Naive thymus-derived CD4-positive, alpha-beta T cell (primary cell): ENCODE results near the gene SALL3. TPM values are rescaled to one million over a fixed set of nuclear protein-coding genes. Genes with fewer than 3 reads are reported as not detected.

Source experiments
- ATAC-seq: fragments of 150-1000 bp; cut with Tn5 transposase; 2 replicates; pipeline ENCODE4 v1.10.0; 2021; ENCODE audit warnings: mild to moderate bottlenecking, moderate library complexity
- CTCF ChIA-PET: fragments of 350-600 bp; sonication (Branson Sonifier 250); formaldehyde crosslinking; loops from one replicate; lab custom pipeline; 2021; ENCODE audit warnings: antibody characterized with exemption; lab: Charles Lee
- POLR2A ChIA-PET: fragments of 350-600 bp; sonication (Branson Sonifier 250); formaldehyde crosslinking; loops from one replicate; lab custom pipeline; 2021; ENCODE audit warnings: antibody characterized with exemption, inconsistent platforms; lab: Charles Lee
- DNase-seq, 9 donors: peaks; one replicate each; pipeline versions ENCODE4 v3.0.0 to v3.0.0-alpha.2; 2020 to 2022; ENCODE audit warnings: mixed read lengths in 1 of 9
- H3K27ac ChIP-seq: one replicate; pipeline ENCODE4 v1.7.0; 2013; ENCODE audit warnings: mild to moderate bottlenecking, low read depth, low read length, moderate library complexity
- H3K27me3 ChIP-seq, 2 donors: one replicate each; pipeline ENCODE4 v1.7.0; 2013; ENCODE audit warnings: low read length in 2 of 2, mild to moderate bottlenecking in 2 of 2, moderate library complexity in 2 of 2; ENCODE audit not compliant: control insufficient read depth in 2 of 2, insufficient read depth in 2 of 2
- H3K36me3 ChIP-seq, 3 experiments: 1 replicate in 2 of 3; 2 replicates in 1 of 3; pipeline ENCODE4 v1.7.0; 2013; ENCODE audit warnings: low read length in 3 of 3, mild to moderate bottlenecking in 3 of 3, moderate library complexity in 1 of 3; ENCODE audit not compliant: insufficient read depth in 3 of 3, control insufficient read depth in 2 of 3
- H3K4me1 ChIP-seq, 2 donors: one replicate each; pipeline ENCODE4 v1.7.0; 2013; ENCODE audit warnings: low read length in 2 of 2, mild to moderate bottlenecking in 2 of 2, moderate library complexity in 1 of 2; ENCODE audit not compliant: control insufficient read depth in 2 of 2, insufficient read depth in 2 of 2
- H3K4me3 ChIP-seq: 2 replicates; pipeline ENCODE4 v1.7.0; 2013; ENCODE audit warnings: mild to moderate bottlenecking, low read length
- H3K9me3 ChIP-seq, 3 experiments: 1 replicate in 2 of 3; 2 replicates in 1 of 3; pipeline ENCODE4 v1.7.0; 2013; ENCODE audit warnings: low read length in 3 of 3; ENCODE audit not compliant: control insufficient read depth in 2 of 3
- H3K27ac Mint-ChIP-seq, 9 donors: one replicate each; pipeline ENCODE4 v1.8.0; 2020 to 2022; ENCODE audit warnings: mixed read lengths in 9 of 9, mild to moderate bottlenecking in 8 of 9, moderate library complexity in 5 of 9, inconsistent platforms in 2 of 9
- H3K27me3 Mint-ChIP-seq, 5 donors: one replicate each; pipeline ENCODE4 v1.8.0; 2021 to 2022; ENCODE audit warnings: mixed read lengths in 5 of 5, mild to moderate bottlenecking in 1 of 5
- H3K36me3 Mint-ChIP-seq, 5 donors: one replicate each; pipeline ENCODE4 v1.8.0; 2020 to 2022; ENCODE audit warnings: mixed read lengths in 5 of 5, mild to moderate bottlenecking in 3 of 5, inconsistent platforms in 1 of 5
- H3K4me1 Mint-ChIP-seq, 7 donors: one replicate each; pipeline ENCODE4 v1.8.0; 2020 to 2022; ENCODE audit warnings: mixed read lengths in 7 of 7, mild to moderate bottlenecking in 3 of 7, inconsistent platforms in 1 of 7
- H3K4me3 Mint-ChIP-seq, 10 donors: one replicate each; pipeline ENCODE4 v1.8.0; 2020 to 2022; ENCODE audit warnings: mild to moderate bottlenecking in 10 of 10, mixed read lengths in 10 of 10, moderate library complexity in 6 of 10, inconsistent platforms in 2 of 10
- H3K9me3 Mint-ChIP-seq, 11 donors: one replicate each; pipeline ENCODE4 v1.8.0; 2020 to 2022; ENCODE audit warnings: mixed read lengths in 11 of 11, mild to moderate bottlenecking in 4 of 11, inconsistent platforms in 1 of 11, moderate library complexity in 1 of 11
- intact Hi-C, 2 donors: fragments of 100-400 bp; cut with micrococcal nuclease; formaldehyde crosslinking; loops; one replicate each; pipeline ENCODE4 v1.15.1; 2023
- polyA plus RNA-seq, 2 donors: library from polyadenylated mRNA; unstranded; fragments of 300-500 nt; fragmentation: Illumina TruSeq; gene quantifications; one replicate each; pipeline ENCODE4 v1.2.3, GENCODE V29; 2021
- total RNA-seq, 6 experiments: library from RNA in 5 of 6; stranded (reverse) in 5 of 6; gene quantifications; 1 replicate in 5 of 6; 2 replicates in 1 of 6; pipeline ENCODE4 v1.2.3 and lab custom pipeline; 2021 to 2026

SALL3 gene
- total and polyA plus RNA-seq, 7 experiments from 2014 or later: not detected

- Mint-ChIP-seq H3K36me3 (no peaks in the 10 kb centered on the region), H3K4me3 (no peak overlapping the region), H3K4me1 (peaks cover 0 to 3% (median 0%) of the 10 kb centered on the region in 7 donors), H3K27ac (no peak overlapping the region), H3K9me3 (no peaks in the 10 kb centered on the region), H3K27me3 (peaks cover 0 to 11% (median 5%) of the 10 kb centered on the region in 5 donors)
- ChIA-PET POLR2A (interaction anchor here (0.6 kb wide), 1 partner anchor 1927 kb away, joined by 3 read pairs; no protein-coding TSS in a partner anchor), CTCF (no interaction called here)
- Histone ChIP-seq H3K4me1 (no peaks in the 10 kb centered on the region), H3K36me3 (no peaks in the 10 kb centered on the region), H3K27ac (no peak overlapping the region), H3K27me3 (no peaks in the 10 kb centered on the region), H3K4me3 (no peak overlapping the region), H3K9me3 (no peaks in the 10 kb centered on the region)
- ATAC-seq: no peak
- DNase-seq: no peak
- intact Hi-C loops: no loop called here
These were observed 69.9 kb downstream of the SALL3 start for GRCh38 chr18:79049506-79049905.

Other genes with a start within 250 kb of the SALL3 start
- 10 to 100 TPM; 36.1 to 90.5 (median 90.0) TPM for gene ATP9B, start 89.6 kb downstream of the SALL3 start, total RNA-seq
- 10 to 100 TPM; 21.3 to 26.1 TPM for gene ATP9B, start 89.6 kb downstream of the SALL3 start, polyA plus RNA-seq